Coronary artery (tissue), 2 donors: ENCODE data around the gene ICA1.
A peak's percentile ranks its signal among the peaks of the same experiment; 100 is the strongest.

ENCODE experiments used
- DNase-seq: peaks from one replicate; pipeline ENCODE4 v3.0.0-alpha.2; 2017; ENCODE audit warnings: low spot score
- H3K27ac ChIP-seq, 2 donors: fragments of 200-600 bp; sonication (generic); one replicate each; pipeline ENCODE4 v1.5.1; 2016 to 2019
- H3K4me3 ChIP-seq: fragments of 200-600 bp; sonication (generic); 2 replicates; pipeline ENCODE4 v1.5.1; 2016; ENCODE audit warnings: mild to moderate bottlenecking, moderate library complexity
- CTCF ChIP-seq: fragments of 200-600 bp; sonication (generic); IDR thresholded peaks from one replicate; pipeline ENCODE4 v1.5.1; 2019; ENCODE audit warnings: antibody characterized with exemption

The ICA1 gene

GRCh38 chr7:8226501-8226900 is 35.5 kb downstream of the ICA1 start:
- H3K27ac ChIP-seq = no peak overlapping the region
- no peak for TF ChIP-seq CTCF
- DNase-seq = no peak
- H3K4me3 ChIP-seq = no peak overlapping the region

- TF ChIP-seq CTCF = no peak
These were observed 40.4 kb downstream of the ICA1 start for GRCh38 chr7:8221567-8221966.

GRCh38 chr7:8221101-8221495 is 40.9 kb downstream of the ICA1 start:
- Histone ChIP-seq H3K4me3 (no peak overlapping the region), H3K27ac (no peak overlapping the region)
- DNase-seq = no peak
- no peak for TF ChIP-seq CTCF

More at GRCh38 chr7:8221567-8221966, 40.4 kb downstream of the ICA1 start:
- Histone ChIP-seq H3K27ac (no peak overlapping the region), H3K4me3 (no peak overlapping the region)
- no peak for DNase-seq

- Histone ChIP-seq H3K4me3 (no peak overlapping the region), H3K27ac (no peak overlapping the region)
- DNase-seq = no peak
- TF ChIP-seq CTCF = no peak
These were observed 41.4 kb downstream of the ICA1 start for GRCh38 chr7:8220376-8221100.

- TF ChIP-seq CTCF = peak; percentile 58
- Histone ChIP-seq H3K27ac (no peak overlapping the region), H3K4me3 (no peak overlapping the region)
- DNase-seq = no peak
These were observed 44.5 kb downstream of the ICA1 start for GRCh38 chr7:8217200-8218068.

- no peak for TF ChIP-seq CTCF
- DNase-seq = no peak
- H3K4me3 ChIP-seq = no peak overlapping the region
- H3K27ac ChIP-seq = no peak overlapping the region
These were observed 45.7 kb downstream of the ICA1 start for GRCh38 chr7:8216334-8216690.
